ENCODE data around the gene IRX6.

Gene IRX6

GRCh38 chr16:55308973-55309372 lies 15.0 kb upstream of the IRX6 start:
- Histone ChIP-seq H2AFZ (ENCODE audit: low read depth) (no peak overlapping the region), H4K20me1 (ENCODE audit: insufficient read depth) (no peaks in the 10 kb centered on the region), H3K4me2 (no peak overlapping the region), H3K4me3 (IDR thresholded peaks at IDR 0.05; ENCODE audit: insufficient read depth, low read depth, low read length) (no peak overlapping the region), H3K9ac (no peak overlapping the region), H3K27me3 (ENCODE audit: insufficient read depth, low read depth) (no peaks in the 10 kb centered on the region), H3K36me3 (ENCODE audit: insufficient read depth) (no peaks in the 10 kb centered on the region), H3K79me2 (ENCODE audit: insufficient read depth, low read depth) (no peaks in the 10 kb centered on the region), H3K4me1 (ENCODE audit: low read depth, poor library complexity, severe bottlenecking) (no peaks in the 10 kb centered on the region), H3K27ac (no peak overlapping the region)
- TF ChIP-seq, protein P1, sequence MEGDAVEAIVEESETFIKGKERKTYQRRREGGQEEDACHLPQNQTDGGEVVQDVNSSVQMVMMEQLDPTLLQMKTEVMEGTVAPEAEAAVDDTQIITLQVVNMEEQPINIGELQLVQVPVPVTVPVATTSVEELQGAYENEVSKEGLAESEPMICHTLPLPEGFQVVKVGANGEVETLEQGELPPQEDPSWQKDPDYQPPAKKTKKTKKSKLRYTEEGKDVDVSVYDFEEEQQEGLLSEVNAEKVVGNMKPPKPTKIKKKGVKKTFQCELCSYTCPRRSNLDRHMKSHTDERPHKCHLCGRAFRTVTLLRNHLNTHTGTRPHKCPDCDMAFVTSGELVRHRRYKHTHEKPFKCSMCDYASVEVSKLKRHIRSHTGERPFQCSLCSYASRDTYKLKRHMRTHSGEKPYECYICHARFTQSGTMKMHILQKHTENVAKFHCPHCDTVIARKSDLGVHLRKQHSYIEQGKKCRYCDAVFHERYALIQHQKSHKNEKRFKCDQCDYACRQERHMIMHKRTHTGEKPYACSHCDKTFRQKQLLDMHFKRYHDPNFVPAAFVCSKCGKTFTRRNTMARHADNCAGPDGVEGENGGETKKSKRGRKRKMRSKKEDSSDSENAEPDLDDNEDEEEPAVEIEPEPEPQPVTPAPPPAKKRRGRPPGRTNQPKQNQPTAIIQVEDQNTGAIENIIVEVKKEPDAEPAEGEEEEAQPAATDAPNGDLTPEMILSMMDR (conservative IDR thresholded peaks at IDR 0.05; ENCODE audit: low read depth, low read length) = no peak

GRCh38 chr16:55322327-55322726 lies 1.7 kb upstream of the IRX6 start:
- H3K36me3 ChIP-seq (ENCODE audit: insufficient read depth) = no peaks in the 10 kb centered on the region
- H3K79me2 ChIP-seq (ENCODE audit: insufficient read depth, low read depth) = no peaks in the 10 kb centered on the region
- no peaks in the 10 kb centered on the region for H3K27me3 ChIP-seq (ENCODE audit: insufficient read depth, low read depth)
- no peak overlapping the region for H3K27ac ChIP-seq
- no peak overlapping the region for H3K9ac ChIP-seq
- H3K4me1 ChIP-seq (ENCODE audit: low read depth, poor library complexity, severe bottlenecking) = no peaks in the 10 kb centered on the region
- H3K4me2 ChIP-seq = no peak overlapping the region
- H4K20me1 ChIP-seq (ENCODE audit: insufficient read depth) = no peaks in the 10 kb centered on the region
- TF ChIP-seq, protein P1 (conservative IDR thresholded peaks at IDR 0.05; ENCODE audit: low read depth, low read length) = no peak
- H2AFZ ChIP-seq (ENCODE audit: low read depth) = no peak overlapping the region
- no peak overlapping the region for H3K4me3 ChIP-seq (IDR thresholded peaks at IDR 0.05; ENCODE audit: insufficient read depth, low read depth, low read length)

- Histone ChIP-seq H4K20me1 (ENCODE audit: insufficient read depth) (no peaks in the 10 kb centered on the region), H3K4me2 (no peak overlapping the region), H3K79me2 (ENCODE audit: insufficient read depth, low read depth) (no peaks in the 10 kb centered on the region), H3K27me3 (ENCODE audit: insufficient read depth, low read depth) (no peaks in the 10 kb centered on the region), H3K4me1 (ENCODE audit: low read depth, poor library complexity, severe bottlenecking) (no peaks in the 10 kb centered on the region), H2AFZ (ENCODE audit: low read depth) (no peak overlapping the region), H3K36me3 (ENCODE audit: insufficient read depth) (no peaks in the 10 kb centered on the region), H3K4me3 (IDR thresholded peaks at IDR 0.05; ENCODE audit: insufficient read depth, low read depth, low read length) (no peak overlapping the region), H3K27ac (no peak overlapping the region), H3K9ac (no peak overlapping the region)
- TF ChIP-seq, protein P1 (conservative IDR thresholded peaks at IDR 0.05; ENCODE audit: low read depth, low read length) = no peak
Observed at GRCh38 chr16:55324285-55325079, 479 bp downstream of the IRX6 start.

DNA sequence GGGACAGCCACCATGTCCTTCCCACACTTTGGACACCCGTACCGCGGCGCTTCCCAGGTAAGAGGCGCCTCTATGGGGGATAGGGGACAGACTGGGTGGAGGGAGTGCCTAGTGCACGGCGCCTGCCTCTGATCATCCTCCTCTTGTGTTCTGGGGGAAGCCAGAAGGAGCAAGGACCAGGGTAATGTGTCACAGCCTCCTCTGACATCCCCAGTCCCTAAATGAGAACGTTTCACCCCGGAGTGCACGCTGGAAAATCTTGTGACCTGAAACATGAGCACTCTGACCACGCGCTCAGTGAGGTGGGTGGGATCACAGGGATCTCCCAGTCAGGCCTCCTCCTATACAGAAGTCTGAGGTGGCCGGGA lies 1.1 kb downstream of the IRX6 start:
- H3K4me2 ChIP-seq = no peak overlapping the region
- no peaks in the 10 kb centered on the region for H3K36me3 ChIP-seq (ENCODE audit: insufficient read depth)
- TF ChIP-seq, protein P1 (conservative IDR thresholded peaks at IDR 0.05; ENCODE audit: low read depth, low read length) = no peak
- no peaks in the 10 kb centered on the region for H4K20me1 ChIP-seq (ENCODE audit: insufficient read depth)
- H3K27ac ChIP-seq = no peak overlapping the region
- H3K9ac ChIP-seq = no peak overlapping the region
- no peak overlapping the region for H2AFZ ChIP-seq (ENCODE audit: low read depth)
- no peaks in the 10 kb centered on the region for H3K4me1 ChIP-seq (ENCODE audit: low read depth, poor library complexity, severe bottlenecking)
- no peak overlapping the region for H3K4me3 ChIP-seq (IDR thresholded peaks at IDR 0.05; ENCODE audit: insufficient read depth, low read depth, low read length)
- H3K79me2 ChIP-seq (ENCODE audit: insufficient read depth, low read depth) = no peaks in the 10 kb centered on the region
- no peaks in the 10 kb centered on the region for H3K27me3 ChIP-seq (ENCODE audit: insufficient read depth, low read depth)
